Measurements from ENCODE around the gene AUTS2.

DNA sequence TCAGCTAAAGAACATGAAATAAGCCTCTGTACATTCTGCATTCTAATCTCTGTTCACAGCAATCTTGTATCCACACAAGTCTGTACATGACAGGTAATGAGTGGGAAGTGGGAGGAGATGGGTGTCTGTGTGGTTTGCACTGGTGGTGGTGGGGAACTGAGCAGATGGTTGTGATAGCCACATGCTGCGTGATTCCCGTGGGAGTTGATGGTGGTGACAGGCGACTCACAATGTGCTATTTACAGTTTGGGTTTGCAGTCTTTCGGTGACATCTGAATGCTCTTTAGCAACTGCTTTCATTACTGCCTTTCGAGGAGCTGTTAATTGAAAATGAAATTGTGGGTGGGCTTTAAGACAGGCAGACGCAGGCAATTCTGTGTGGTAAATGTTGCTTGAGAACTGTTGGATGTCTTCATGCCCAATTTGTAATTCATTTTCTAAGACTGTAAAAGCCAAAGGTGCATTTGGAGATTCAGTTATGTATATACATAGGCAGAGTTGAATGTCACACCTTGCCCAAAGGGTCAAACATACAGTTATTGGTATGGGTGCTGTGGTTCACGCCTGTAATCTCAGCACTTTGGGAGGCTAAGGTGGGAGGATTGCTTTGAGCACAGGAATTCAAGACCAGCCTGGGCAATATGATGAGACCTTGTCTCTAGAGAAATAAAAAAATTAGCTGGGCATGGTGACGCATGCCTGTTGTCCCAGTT, 308.2 kb downstream of the AUTS2 start:
- TF ChIP-seq CTCF (IDR thresholded peaks at IDR 0.05; ENCODE audit: low read depth, low read length, missing input control) = no peak
- TF ChIP-seq RAD21 (IDR thresholded peaks at IDR 0.05) = no peak
- TF ChIP-seq, protein P1, sequence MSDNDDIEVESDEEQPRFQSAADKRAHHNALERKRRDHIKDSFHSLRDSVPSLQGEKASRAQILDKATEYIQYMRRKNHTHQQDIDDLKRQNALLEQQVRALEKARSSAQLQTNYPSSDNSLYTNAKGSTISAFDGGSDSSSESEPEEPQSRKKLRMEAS (IDR thresholded peaks at IDR 0.05) = no peak
- TF ChIP-seq, protein P2, sequence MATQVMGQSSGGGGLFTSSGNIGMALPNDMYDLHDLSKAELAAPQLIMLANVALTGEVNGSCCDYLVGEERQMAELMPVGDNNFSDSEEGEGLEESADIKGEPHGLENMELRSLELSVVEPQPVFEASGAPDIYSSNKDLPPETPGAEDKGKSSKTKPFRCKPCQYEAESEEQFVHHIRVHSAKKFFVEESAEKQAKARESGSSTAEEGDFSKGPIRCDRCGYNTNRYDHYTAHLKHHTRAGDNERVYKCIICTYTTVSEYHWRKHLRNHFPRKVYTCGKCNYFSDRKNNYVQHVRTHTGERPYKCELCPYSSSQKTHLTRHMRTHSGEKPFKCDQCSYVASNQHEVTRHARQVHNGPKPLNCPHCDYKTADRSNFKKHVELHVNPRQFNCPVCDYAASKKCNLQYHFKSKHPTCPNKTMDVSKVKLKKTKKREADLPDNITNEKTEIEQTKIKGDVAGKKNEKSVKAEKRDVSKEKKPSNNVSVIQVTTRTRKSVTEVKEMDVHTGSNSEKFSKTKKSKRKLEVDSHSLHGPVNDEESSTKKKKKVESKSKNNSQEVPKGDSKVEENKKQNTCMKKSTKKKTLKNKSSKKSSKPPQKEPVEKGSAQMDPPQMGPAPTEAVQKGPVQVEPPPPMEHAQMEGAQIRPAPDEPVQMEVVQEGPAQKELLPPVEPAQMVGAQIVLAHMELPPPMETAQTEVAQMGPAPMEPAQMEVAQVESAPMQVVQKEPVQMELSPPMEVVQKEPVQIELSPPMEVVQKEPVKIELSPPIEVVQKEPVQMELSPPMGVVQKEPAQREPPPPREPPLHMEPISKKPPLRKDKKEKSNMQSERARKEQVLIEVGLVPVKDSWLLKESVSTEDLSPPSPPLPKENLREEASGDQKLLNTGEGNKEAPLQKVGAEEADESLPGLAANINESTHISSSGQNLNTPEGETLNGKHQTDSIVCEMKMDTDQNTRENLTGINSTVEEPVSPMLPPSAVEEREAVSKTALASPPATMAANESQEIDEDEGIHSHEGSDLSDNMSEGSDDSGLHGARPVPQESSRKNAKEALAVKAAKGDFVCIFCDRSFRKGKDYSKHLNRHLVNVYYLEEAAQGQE (IDR thresholded peaks at IDR 0.05) = no peak
- TF ChIP-seq YY1 (IDR thresholded peaks at IDR 0.05) = no peak
- TF ChIP-seq SP1 (IDR thresholded peaks at IDR 0.05) = no peak
- TF ChIP-seq FOXA1 (IDR thresholded peaks at IDR 0.05) = no peak
- no peak for TF ChIP-seq ZBTB33 (IDR thresholded peaks at IDR 0.05)
